Panc1 (cell line): ENCODE measurements around the gene BEGAIN. TPM values are rescaled to one million over a fixed set of nuclear protein-coding genes. Genes with fewer than 3 reads are reported as not detected.

Experiments
- ATAC-seq: fragments of 200-7000 bp; cut with Tn5 transposase; 2 replicates; pipeline ENCODE4 v1.9.1; 2020; ENCODE audit warnings: mild to moderate bottlenecking, moderate library complexity
- BruUV-seq: library from RNA; stranded (reverse); fragments of 400-500 nt; replicated peaks from 2 replicates; lab custom pipeline; 2021; lab: Mats Ljungman, UMichigan
- CTCF ChIA-PET: fragments of 300-600 bp; sonication (Branson Sonifier 250); formaldehyde crosslinking; loops from one replicate; lab custom pipeline; 2022; ENCODE audit warnings: antibody characterized with exemption; lab: Charles Lee
- POLR2A ChIA-PET: fragments of 300-600 bp; sonication (Branson Sonifier 250); formaldehyde crosslinking; loops from one replicate; lab custom pipeline; 2022; ENCODE audit warnings: antibody characterized with exemption; lab: Charles Lee
- DNase-seq: peaks from one replicate; pipeline ENCODE4 v3.0.0-alpha.2; 2010; ENCODE audit warnings: low read depth, low spot score
- H3K27ac ChIP-seq: 2 replicates; pipeline ENCODE4 v1.5.1; 2011; ENCODE audit warnings: mild to moderate bottlenecking, low read length, inconsistent platforms
- H3K27me3 ChIP-seq: fragments of 200-500 bp; sonication (Bioruptor generic); 2 replicates; pipeline ENCODE4 v1.6.0; 2014; ENCODE audit warnings: low read length, inconsistent platforms; ENCODE audit not compliant: control insufficient read depth, insufficient read depth
- H3K36me3 ChIP-seq: fragments of 200-500 bp; sonication (Bioruptor generic); 2 replicates; pipeline ENCODE4 v1.5.1; 2014; ENCODE audit warnings: inconsistent platforms, mild to moderate bottlenecking, low read length, moderate library complexity; ENCODE audit not compliant: control insufficient read depth, insufficient read depth
- H3K4me1 ChIP-seq: 2 replicates; pipeline ENCODE4 v1.5.1; 2011; ENCODE audit warnings: inconsistent platforms, mild to moderate bottlenecking, low read length, moderate library complexity; ENCODE audit not compliant: control insufficient read depth, insufficient read depth
- H3K4me3 ChIP-seq, 2 experiments: 2 replicates each; pipeline ENCODE4 v1.5.1; 2011 to 2012; ENCODE audit warnings: low read depth in 2 of 2, low read length in 2 of 2, mild to moderate bottlenecking in 2 of 2, inconsistent platforms in 1 of 2, moderate library complexity in 1 of 2
- H3K9me3 ChIP-seq: fragments of 200-500 bp; sonication (Bioruptor generic); 2 replicates; pipeline ENCODE4 v1.5.1; 2014; ENCODE audit warnings: low read depth, mild to moderate bottlenecking, inconsistent platforms, low read length, moderate library complexity; ENCODE audit not compliant: control insufficient read depth, insufficient read depth
- CTCF ChIP-seq: fragments of 450-650 bp; IDR thresholded peaks from 2 replicates; pipeline ENCODE4 v1.5.1; 2017; ENCODE audit warnings: mild to moderate bottlenecking
- POLR2AphosphoS5 ChIP-seq: IDR thresholded peaks from 2 replicates; pipeline ENCODE4 v1.6.1; 2012; ENCODE audit warnings: mild to moderate bottlenecking, low read depth, low read length, moderate library complexity
- REST ChIP-seq, 2 experiments: IDR thresholded peaks; 2 replicates each; pipeline ENCODE4 v1.6.1; 2011 to 2012; ENCODE audit warnings: low read depth in 2 of 2, control low read depth in 1 of 2, low read length in 1 of 2, mild to moderate bottlenecking in 1 of 2, moderate library complexity in 1 of 2; ENCODE audit not compliant: insufficient read depth in 1 of 2
- SIN3A ChIP-seq: IDR thresholded peaks from 2 replicates; pipeline ENCODE4 v1.6.1; 2012; ENCODE audit warnings: low read depth, mild to moderate bottlenecking, low read length, moderate library complexity, borderline replicate concordance; ENCODE audit not compliant: insufficient read depth
- TCF7L2 ChIP-seq: IDR thresholded peaks from 2 replicates; pipeline ENCODE4 v1.6.1; 2011; ENCODE audit warnings: mild to moderate bottlenecking, low read depth, low read length, inconsistent platforms
- in situ Hi-C: cut with HindIII; loops from 2 replicates; pipeline ENCODE4 v1.10.0; 2016; ENCODE audit warnings: low sequenced_read_pairs, low pct_unique_long_range_greater_than_20kb
- intact Hi-C: fragments of 100-400 bp; cut with micrococcal nuclease; formaldehyde crosslinking; loops from one replicate; pipeline ENCODE4 v1.10.0; 2022; ENCODE audit not compliant: unreplicated experiment
- total RNA-seq: library from RNA; stranded (reverse); gene quantifications from one replicate; pipeline ENCODE4 v1.2.1, GENCODE V29; 2021; ENCODE audit not compliant: unreplicated experiment

The BEGAIN gene
- total RNA-seq, 1 experiment from 2014 or later = 26.5 TPM

DNA sequence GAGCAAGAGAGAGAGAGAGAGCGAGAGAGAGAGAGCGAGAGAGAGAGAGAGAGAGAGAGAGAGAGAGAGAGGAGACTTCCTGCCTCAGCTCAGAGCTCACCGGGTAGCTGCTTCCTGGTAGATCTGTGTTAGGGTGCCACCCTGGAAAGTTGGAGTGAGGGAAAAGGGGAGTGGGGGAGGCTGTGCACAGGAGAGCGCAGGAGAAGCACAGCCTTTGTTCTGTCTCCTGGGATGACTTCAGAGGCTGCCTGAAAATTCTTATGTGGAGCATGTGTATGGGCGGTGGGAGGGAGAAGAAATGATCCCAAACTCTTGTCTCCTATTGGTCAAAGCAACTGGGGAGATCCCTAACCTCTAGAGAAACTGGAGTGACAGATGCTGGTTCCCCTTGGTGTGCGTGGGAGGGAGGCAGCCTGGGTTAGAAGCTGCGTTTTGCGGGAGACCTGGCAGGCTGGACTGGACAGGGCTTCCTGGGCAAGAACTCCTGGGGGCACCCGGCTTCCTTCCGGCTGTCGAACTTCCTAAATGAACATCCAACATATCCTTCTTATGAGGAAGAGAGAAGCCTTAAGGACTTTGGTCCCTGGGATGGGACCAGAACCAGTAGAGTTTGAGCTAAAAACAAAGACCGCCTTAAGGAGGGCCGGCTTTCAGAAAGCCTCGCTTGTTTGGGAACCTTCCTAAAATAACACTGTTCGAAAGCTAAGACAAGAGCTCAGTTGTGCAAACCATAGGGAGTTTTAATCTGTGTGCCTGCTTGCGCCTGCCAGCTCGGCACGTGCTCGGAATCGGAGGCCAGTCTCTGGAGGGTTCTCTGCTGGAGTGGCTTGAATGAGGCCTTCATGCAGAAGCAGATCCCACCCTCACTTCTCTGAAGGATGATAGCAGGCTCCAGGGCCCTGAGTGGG is 30.4 kb upstream of the BEGAIN start:
- H3K4me1 ChIP-seq = no peaks in the 10 kb centered on the region; the same call in 1 of the 2 replicates
- no peak overlapping the region for H3K27ac ChIP-seq
- DNase-seq (no peak), ATAC-seq (no peak)
- H3K36me3 ChIP-seq = no peaks in the 10 kb centered on the region
- TF ChIP-seq TCF7L2 (no peak), POLR2AphosphoS5 (no peak), CTCF (no peak), SIN3A (no peak), REST (IDR thresholded peaks at IDR 0.05; ENCODE audit: insufficient read depth in 1 of 2, low read depth in 2 of 2, low read length in 1 of 2) (no peak)
- intact Hi-C loops = no loop called here
- no peaks in the 10 kb centered on the region for H3K27me3 ChIP-seq
- H3K4me3 ChIP-seq = no peak overlapping the region
- in situ Hi-C loops = no loop called here
- ChIA-PET POLR2A (interaction anchor here (0.6 kb wide), 1 partner anchor 179 kb away, joined by 4 read pairs; no protein-coding TSS in a partner anchor), CTCF (no interaction called here)
- no peaks in the 10 kb centered on the region for H3K9me3 ChIP-seq
- no TSS peak for BruUV-seq

- TF ChIP-seq TCF7L2 = no peak
- no peak for TF ChIP-seq POLR2AphosphoS5
- no peak for TF ChIP-seq REST (IDR thresholded peaks at IDR 0.05; ENCODE audit: insufficient read depth in 1 of 2, low read depth in 2 of 2, low read length in 1 of 2)
- no peak for TF ChIP-seq SIN3A
- TF ChIP-seq CTCF = no peak
- peak; percentile 29; the same call in 1 of the 2 replicates for ATAC-seq
- no peak for DNase-seq
- Histone ChIP-seq H3K36me3 (no peaks in the 10 kb centered on the region), H3K9me3 (no peaks in the 10 kb centered on the region), H3K27me3 (no peaks in the 10 kb centered on the region), H3K4me3 (no peak overlapping the region), H3K27ac (no peak overlapping the region), H3K4me1 (no peaks in the 10 kb centered on the region; the same call in 1 of the 2 replicates)
- BruUV-seq = no TSS peak
- in situ Hi-C loops (no loop called here), intact Hi-C loops (no loop called here)
- ChIA-PET CTCF (no interaction called here), POLR2A (no interaction called here)
Observed at GRCh38 chr14:100616854-100617409, 29.7 kb upstream of the BEGAIN start.
